GM19328 (cell line): ENCODE results near the gene CDK17.
"Not testable (repeated sequence)": the region's sequence is repeated elsewhere in the genome, so short reads cannot be mapped to it uniquely, and the experiment has no call there.

Experiments used
- ATAC-seq: cut with Tn5 transposase; IDR thresholded peaks from one replicate; pipeline ENCODE4 v1.9.1; 2021; ENCODE audit warnings: mild to moderate bottlenecking, moderate library complexity; ENCODE audit not compliant: unreplicated experiment

The CDK17 gene

DNA sequence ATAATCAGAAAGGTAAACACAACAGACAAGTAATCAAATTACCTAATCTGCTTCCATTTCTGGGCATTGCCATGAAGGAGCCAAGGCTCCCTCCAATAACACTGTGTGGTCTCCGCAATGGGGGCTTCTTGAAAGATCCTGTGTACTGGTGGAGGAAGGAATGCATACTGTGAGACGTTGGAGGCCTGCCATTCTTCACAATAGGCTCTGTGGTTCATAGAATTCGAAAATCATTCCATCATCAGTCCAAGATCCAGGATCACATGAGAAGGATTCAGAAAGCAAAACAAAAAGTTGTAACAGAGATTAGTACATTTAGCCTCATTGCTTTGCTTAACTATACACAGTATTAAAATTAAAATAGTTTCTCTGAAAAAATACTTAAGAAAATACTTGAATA lies 76.3 kb downstream of the CDK17 start:
- no peak for ATAC-seq

DNA sequence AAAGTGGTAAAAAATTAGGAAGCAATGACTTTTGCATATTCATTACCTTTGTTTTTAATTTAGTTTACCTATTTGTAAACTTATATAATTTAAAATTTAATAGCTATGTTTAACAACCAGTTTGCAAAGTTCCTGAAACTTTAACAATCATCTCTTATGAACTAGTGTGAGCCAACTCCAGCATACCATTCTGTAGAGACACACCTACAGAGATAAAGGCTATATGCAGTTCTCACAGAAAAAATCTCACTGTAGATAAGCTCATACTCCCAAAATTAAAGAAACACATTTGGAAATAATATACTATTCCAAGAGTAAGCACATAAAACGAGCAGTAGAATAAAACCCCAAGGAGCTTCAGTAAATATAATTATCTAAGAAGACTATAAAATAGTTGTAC lies 77.5 kb downstream of the CDK17 start:
- no peak for ATAC-seq

DNA sequence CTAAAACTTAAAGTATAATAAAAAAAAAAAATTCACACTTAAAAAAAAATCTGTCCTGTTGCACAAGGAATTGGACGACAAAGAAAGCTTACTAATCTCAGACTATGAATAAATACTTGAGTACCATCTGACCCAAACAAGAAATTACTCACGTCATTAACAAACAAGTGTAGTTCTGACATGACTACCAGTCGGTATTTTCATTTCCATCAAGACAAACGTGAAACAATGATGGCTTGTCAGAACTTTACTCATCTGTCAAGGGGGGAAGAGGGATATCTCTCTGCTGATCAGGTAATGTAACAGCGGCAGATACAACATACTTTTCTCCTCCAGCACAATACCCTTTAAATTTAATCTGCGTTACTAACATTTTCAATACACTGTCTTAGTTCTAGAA lies 78.3 kb downstream of the CDK17 start:
- no peak for ATAC-seq

DNA sequence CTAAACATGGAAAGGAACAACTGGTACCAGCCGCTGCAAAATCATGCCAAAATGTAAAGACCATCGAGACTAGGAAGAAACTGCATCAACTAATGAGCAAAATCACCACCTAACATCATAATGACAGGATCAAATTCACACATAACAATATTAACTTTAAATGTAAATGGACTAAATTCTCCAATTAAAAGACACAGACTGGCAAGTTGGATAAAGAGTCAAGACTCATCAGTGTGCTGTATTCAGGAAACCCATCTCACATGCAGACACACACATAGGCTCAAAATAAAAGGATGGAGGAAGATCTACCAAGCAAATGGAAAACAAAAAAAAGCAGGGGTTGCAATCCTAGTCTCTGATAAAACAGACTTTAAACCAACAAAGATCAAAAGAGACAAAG lies 82.4 kb downstream of the CDK17 start:
- ATAC-seq: not testable (repeated sequence)

DNA sequence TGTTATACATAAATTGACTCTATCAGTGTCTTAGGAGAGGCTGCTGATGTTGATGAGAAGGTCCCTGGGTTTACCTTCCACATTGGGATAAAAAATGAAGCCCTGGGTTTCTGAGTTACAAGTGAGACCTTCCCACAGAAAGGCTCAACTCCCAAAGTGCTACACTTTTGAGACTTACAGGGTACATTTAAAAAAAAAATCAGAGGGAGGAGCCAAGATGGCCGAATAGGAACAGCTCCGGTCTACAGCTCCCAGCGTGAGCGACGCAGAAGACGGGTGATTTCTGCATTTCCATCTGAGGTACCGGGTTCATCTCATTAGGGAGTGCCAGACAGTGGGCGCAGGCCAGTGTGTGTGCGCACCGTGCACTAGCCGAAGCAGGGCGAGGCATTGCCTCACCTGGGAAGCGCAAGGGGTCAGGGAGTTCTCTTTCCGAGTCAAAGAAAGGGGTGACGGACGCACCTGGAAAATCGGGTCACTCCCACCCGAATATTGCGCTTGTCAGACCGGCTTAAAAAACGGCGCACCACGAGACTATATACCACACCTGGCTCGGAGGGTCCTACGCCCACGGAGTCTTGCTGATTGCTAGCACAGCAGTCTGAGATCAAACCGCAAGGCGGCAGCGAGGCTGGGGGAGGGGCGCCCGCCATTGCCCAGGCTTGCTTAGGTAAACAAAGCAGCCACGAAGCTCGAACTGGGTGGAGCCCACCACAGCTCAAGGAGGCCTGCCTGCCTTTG lies 84.3 kb downstream of the CDK17 start:
- not testable (repeated sequence) for ATAC-seq

DNA sequence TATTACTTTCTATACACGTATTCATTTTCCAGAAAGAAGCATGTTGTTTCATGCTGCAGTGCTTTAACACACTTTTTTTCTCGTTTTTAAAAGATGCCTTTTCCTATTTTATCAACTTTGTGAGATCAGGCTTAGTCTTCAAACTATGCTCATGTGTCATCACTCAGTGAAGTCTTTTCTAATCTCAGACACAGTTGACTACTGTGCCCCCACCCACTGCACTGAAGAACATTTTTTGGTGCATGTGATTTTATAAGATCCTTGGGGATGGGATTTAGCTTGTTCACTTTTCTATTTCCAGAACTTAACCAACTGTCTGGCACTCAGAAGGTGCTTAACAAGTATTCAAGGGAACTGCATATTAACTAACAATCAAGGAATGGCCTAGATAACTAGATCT lies 85.5 kb downstream of the CDK17 start:
- ATAC-seq: no peak

DNA sequence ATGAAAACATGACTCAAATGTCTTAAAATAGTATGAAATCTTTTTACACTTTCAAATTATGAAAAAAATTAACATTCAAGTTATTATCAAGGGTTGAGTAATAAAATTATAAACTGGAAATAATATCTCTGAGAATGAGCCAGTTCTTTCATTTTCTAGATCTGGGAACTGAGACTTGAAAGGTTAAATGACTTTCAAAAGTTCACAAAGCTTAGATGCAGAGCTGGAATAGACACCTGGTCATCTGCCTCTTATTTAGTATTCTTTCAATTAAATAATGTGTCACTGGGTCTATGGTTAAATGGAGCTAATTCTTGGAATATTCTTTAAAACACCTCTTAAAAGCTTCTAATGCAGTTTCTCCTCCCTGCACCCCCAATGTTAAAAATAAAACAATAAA lies 86.6 kb downstream of the CDK17 start:
- no peak for ATAC-seq

DNA sequence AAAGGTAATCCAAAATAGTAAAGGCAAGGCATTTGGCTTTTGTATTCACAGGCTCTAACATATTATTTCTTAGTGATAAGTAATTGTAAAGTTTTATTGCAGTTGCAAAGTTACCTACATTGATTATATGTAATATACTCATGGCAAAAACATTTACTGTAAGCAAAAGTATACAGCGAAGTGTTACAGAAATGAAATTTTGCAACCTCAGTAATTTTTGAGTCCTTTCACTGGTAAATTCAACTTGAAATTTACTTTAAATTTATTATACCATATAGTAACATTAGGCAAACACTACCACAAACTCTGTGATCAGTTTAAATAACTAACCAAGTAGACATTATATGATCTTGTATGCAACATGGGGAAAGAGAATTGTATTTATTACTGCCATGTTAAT lies 89.0 kb downstream of the CDK17 start:
- ATAC-seq: no peak

DNA sequence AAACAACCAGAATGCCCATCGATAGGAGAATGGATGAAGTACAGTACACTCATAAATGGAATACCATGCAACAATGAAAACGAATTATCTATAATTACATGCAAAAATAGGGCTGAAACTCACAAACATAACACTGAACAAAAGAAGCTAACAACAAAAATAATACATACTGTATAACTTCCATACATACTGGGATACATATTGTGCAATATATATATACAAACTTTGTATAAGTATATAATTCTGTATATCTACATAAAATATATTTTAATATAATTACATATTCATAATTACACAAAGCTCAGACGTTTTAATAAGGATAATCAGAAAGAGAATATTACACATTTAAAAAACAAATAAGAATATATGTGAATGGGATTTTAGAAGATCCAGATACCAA lies 90.2 kb downstream of the CDK17 start:
- ATAC-seq: no peak

DNA sequence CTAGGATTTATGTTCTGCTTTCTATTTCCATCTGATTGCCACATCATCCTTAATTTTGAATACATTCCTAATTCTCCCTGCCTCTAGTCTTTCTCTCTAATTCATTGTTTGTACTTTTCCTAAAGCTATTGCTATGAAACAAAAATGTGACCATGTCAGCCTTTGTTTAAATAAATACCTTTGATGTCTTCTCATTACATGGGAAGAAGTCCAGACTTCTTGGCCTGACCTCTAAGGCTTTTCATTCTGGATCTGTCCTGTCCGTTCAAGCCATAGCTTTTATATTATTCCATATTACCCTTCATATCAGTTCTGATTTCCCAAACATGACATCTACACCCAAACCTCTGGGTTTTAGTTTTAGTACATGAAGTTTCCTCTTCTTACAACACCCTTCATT lies 91.4 kb downstream of the CDK17 start:
- ATAC-seq: no peak

DNA sequence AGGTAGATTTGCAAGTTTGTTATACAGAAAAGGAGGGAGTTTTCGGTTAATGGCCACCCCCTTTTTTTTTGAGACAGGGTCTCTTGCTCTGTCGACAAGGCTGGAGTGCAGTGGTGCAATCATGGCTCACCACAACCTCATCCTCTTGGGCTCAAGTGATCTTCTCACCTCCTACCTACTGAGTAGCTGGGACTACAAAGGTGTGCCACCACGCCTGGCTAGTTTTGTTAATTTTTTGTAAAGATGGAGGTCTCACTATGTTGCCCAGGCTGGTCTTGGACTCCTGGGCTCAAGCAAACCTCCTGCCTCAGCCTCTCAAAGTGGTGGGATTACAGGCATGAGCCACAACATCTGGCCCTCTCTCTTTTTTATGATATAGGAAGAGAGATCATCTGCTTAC lies 94.6 kb downstream of the CDK17 start:
- ATAC-seq: no peak

DNA sequence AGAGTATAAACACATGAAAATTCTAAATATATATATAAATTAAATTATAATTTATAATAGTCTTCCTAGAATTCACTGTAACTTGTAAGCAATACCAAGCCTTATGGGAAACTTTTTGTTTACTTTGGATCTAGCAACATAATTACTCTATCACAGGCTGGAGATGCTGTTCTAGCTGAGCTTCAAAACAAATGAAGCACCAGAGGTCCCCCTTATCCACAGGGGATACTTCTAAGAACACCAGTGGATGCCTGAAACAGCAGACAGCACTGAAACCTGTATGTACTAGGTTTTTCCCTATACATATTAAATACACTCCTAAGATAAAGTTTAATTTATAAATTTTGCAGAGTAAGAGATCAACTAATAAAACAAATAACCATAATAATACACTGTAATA lies 96.6 kb downstream of the CDK17 start:
- no peak for ATAC-seq

DNA sequence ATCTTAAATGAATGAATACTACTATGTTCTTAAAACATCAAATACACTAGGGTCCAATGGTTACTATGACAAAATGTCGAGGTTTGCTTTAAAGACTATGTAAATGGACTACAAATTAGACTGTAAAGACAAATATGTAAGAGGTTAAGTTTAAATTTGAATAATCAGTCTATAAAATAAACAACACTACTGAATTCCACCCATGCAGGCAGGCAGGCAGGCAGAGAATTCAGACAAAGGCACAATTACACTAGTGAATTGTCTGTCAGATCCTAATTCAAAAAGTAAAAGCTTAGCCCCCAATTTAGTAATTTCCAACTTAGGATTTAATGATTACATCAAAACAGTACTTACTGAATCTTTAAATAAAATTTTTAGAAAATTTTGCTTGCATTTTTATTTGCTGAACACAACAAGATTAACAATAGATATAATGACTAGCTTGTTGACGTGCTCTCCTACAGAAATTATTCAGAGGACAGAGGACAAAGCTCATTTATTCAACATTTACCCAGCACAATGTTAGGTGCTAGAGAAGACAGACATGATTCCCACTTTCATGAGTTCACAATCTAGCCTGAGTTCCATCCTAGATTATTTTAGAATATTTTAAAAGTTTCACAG lies 97.4 kb downstream of the CDK17 start:
- ATAC-seq: no peak

DNA sequence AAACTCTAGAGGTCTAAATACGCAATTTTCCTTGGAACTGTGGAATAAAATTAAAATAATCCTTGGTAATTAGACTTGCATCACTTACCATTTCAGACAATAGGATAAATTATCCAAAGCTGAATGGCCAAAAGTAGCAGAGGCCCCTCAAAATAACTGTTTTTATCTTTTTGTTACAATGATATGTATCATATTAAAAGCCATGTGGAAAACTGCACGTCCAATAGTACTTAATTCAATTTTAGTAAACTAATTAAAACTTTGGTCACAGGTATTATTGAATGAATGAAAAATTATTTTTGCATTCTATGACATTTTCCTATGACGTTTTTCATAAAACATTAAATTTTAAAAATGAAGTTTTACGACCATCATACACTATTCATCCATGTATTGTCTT lies 98.5 kb downstream of the CDK17 start:
- ATAC-seq: no peak

DNA sequence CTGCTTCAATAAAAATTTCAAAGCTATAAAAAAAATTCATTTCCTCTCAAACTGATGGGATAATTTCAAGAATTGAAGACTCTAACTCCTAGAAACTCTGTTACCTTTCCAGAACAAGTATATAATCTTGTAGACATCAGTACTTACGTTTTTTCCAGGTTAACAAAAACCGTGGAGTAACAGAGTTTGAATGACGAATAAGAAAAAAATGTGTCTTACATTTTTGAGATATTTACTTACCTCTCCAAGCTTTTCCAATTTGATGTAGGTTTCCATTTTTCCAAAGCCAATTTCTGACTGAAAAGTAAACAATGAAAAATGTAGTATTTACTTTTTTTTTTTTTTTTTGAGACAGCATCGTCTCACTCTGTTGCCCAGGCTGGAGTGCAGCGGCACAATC lies 100.2 kb downstream of the CDK17 start:
- ATAC-seq: no peak

DNA sequence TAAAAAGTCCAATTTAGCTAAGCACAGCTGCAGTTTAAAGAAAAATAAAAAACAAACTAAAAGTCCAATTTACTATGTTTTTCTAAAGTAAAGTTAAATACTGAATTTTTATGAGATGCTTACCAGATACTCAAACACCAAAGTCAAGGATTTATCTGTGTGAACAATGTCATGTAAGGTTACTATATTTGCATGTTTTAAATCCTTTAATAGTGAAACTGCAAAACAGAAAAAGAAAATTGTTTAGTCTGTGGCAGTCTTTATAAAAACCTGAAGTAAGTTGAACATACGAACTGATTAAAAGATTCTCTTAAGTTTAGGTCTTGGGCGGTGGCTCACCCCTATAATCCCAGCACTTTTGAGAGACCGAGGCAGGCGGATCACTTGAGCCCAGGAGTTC lies 102.7 kb downstream of the CDK17 start:
- no peak for ATAC-seq

DNA sequence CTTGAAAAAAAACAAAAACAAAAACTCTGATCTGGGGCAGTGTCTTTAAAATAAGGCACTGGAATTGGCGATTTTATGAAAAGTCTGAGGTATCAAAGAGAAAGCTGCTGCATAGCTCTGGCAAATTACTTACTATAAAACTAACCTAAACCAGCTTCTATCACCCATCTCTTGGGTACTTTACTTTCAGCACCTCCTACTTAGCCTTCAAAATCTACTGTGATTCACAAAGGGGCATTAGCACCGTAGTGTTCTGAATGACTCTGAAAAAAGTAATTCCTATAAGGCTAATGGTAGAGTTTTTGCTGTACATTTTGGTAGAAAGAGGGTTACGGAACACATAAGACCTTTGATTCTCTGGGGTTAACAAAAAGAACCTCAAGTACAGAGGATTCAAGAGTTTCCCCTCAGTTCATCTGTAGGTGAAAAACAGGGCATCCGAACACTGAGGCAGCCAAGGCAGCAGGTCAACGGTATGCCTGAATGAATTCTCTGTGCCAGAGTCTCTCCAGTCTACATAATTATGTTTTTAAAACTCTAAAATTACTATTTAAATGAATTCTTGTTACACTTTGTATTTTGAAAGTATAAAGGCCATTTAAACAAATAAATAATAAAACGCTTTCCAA lies 104.6 kb downstream of the CDK17 start:
- no peak for ATAC-seq

DNA sequence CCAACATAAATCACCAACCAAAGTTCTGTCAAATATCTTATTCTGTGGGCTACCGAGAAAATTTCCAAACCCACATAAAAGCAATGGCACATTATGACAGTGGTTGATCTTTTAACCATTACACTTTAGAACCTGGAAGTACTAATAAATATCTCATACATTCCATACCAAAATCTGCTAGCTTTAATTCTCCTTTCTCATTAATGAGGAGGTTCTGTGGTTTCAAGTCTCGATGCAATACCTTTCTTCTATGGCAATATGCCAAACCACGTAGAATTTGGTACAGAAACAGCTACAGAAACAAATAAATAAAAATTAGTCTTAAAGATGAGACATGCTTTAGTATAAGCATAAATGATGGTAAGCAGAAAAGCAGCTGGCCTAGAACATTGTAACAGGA lies 105.4 kb downstream of the CDK17 start:
- ATAC-seq: no peak

DNA sequence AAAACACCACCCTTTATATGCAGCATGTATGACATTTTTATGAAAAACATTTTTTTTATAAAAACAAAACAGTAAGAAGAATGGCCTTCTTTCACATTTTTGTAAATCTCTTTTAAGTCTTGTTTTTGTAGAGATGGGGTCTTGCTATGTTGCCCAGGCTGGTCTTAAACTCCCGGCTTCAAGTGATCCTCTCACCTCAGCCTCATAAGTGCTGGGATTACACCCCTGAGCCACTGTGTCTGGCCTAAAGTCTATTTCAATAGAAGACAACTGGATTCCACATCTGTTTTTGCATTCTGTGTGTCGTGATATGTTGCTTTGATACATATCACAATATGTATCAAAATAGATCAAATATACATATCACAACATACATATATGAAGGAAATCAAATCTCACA lies 107.1 kb downstream of the CDK17 start:
- no peak for ATAC-seq

DNA sequence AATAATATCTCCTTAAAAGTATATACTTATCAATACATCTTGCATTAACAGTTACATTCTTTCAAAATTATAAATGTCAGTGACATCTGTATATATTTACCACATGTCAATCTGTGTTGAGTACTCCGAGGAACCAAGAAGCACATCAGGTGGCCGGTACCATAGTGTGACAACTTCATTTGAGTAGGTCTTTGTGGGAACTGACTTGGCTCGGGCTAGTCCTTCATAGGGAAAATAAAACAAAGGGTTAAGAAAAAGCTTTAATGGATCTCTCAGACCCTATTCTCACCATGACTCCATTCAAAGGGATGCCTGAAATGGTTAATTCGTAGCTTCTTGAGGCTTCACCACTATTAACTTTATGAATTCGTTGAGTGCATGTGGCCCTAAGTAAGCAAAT lies 111.2 kb downstream of the CDK17 start:
- no peak for ATAC-seq

DNA sequence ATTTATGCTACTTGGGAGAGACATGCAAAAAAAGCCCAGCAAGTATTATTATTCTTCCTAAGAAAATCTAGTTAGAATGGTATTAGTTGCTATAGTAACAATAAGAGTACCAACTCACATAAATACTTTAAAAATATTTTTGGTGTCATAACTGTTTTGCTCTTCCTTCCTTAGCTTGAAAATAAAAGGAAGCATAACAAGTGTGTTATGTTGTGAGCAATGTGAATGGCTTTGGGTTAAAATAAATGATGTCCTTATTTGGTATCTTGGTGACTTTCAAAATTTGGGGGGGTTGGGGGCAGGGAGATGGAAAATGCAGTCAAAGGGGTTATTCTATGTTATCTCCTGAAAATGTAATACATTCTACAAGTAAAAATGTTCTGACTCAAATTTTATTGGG lies 115.1 kb downstream of the CDK17 start:
- no peak for ATAC-seq

DNA sequence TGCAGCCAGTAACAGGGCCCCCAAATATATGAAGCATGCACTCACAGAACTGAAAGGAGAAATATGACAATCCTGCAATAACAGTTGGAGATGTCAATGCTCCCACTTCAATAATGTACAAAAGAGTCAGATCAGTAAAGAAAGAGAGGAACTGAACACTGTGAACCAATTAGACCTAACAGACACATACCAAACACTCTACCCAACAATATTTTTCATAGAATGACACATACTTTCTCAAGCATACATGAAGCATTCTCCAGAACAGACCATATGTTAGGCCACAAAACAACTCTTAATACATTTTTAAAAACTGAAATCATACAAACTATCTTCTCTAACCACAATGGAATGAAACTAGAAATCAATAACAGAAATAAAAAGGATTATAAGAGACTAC lies 125.9 kb downstream of the CDK17 start:
- no peak for ATAC-seq
